GM21737 (cell line): ENCODE results near the gene TPO.
"Not testable (repeated sequence)": the region's sequence is repeated elsewhere in the genome, so short reads cannot be mapped to it uniquely, and the experiment has no call there.

Source experiments
- ATAC-seq: cut with Tn5 transposase; IDR thresholded peaks from one replicate; pipeline ENCODE4 v1.9.1; 2021; ENCODE audit warnings: mild to moderate bottlenecking, moderate library complexity; ENCODE audit not compliant: unreplicated experiment

The TPO gene

DNA sequence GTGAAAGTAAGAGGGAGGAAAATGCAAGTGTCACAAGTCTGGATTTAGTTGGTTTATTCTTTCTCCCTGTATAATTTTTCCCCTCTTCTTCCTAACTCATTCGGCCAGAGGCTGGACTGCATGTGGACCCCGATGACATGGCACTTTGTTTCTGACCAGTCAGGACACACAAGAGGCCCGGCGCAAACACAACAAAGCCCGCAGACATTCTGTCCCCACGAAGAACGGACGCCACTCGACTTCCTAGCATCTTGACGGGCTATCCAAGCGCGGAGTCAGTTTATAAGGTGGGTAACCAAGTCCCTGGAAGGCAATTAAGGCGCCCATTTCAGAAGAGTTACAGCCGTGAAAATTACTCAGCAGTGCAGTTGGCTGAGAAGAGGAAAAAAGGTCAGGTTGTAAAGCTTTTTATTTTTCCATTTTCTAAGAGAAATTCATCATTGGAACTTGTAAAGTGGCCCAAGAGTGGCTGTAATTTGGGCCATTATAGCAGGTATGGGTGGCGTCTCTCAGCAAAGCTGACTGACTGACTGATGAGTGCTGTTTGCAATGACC is at the start of gene TPO:
TPO (plus strand) TSS at position 308 of the 555 bp plus-strand sequence. CDS start 946 bp downstream, outside the sequence.
- ATAC-seq: no peak

- ATAC-seq: no peak
Observed at GRCh38 chr2:1366546-1367134, 46.6 kb upstream of the TPO start.

GRCh38 chr2:1367601-1368000 is 45.7 kb upstream of the TPO start:
- no peak for ATAC-seq

DNA sequence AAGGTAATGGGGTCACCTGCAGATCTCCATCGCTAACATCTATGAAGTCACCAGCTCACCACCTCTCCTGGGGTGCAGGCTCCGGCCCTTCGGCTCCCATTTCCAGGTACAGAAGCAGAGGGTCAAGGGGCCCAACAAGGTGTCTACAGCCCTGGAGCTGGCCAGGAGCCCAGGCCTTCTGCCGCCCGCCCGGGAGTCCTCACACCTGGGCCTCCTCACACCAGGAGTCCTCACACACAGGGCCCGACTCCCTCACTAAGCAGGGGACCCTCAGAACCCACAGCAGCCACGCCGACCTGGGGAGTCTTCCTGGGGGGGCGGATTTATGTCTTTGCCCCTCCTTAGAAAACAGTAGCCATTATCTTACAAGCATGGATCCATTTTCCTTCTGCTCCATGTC is 43.4 kb upstream of the TPO start:
- no peak for ATAC-seq

DNA sequence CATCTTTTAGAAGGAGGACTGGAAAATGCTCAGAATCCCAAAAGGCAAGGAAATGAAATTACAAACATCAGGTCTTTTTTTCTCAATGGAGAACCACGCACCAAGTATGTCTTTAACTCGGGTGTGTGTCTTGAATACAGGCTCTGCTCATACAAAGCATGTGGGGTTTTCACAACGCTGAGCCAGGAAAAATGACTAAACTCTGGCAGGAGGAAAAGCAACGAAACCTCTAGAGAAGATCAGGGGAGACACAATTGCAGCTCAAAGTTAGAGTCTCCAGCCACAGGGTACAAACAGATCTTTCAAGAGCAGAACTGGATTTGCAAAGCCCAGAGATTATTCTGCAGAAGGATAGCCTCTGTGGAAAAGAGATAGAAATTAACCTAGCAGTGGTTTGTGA is 42.8 kb upstream of the TPO start:
- no peak for ATAC-seq

DNA sequence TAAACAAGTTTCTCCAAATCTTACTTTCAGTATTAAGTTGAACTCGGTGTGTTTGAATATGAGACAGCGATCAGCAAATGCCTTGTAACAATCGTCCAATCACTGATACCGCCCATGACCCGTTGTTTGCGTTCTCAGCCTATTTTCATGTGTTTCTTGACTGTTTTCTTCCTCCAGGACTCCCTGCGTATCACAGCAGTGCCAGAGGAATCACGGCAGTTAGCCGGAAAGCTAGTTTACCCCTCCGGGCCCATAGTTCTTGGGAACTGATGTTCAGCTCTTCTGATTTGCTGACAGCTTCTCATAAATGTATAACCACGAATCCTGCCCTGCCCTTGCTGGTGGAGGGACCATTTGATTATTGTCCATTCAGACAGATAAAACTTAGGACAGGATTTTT is 42.2 kb upstream of the TPO start:
- no peak for ATAC-seq

- no peak for ATAC-seq
Observed at GRCh38 chr2:1373830-1374229, 39.4 kb upstream of the TPO start.

DNA sequence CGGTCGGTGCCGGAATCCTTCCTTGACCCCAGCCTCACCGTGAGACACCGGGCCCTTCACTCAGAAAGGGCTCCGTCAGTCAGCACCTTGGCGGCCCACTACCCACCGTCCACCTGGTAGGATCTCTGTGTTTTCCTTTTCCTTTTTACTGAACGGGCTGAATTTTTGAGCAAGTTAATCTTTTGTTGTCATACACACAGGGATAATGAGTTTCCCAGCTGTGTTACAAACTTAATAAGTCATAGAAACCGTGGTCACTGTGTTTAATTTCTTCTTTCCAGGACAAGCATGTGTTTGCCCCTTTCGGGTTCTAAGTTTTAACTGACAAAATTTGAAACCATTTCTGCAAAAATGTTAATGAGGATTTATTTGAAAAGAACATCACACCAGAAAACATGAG is 39.0 kb upstream of the TPO start:
- no peak for ATAC-seq

GRCh38 chr2:1375794-1376193 is 37.5 kb upstream of the TPO start:
- ATAC-seq: no peak

DNA sequence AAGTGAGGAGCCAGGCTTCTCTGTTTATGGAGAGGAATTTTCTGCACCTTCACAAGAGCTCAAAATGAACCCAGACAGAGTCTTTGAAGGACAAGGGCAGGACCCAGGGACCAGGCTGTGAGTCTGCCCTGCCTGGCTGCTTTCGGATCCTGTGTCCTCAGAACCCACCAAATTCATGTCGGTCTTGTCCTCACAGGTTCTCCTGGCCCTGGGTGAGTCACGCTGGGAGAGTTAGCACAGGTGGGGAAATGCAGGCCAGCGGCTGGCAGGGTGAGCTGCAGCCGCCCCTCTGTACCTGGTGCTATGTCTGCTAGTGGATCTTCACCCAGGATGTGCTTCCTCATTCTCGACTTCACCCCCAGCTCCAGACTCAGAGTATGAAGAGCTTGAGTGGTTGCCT is 35.8 kb upstream of the TPO start:
- ATAC-seq: no peak

DNA sequence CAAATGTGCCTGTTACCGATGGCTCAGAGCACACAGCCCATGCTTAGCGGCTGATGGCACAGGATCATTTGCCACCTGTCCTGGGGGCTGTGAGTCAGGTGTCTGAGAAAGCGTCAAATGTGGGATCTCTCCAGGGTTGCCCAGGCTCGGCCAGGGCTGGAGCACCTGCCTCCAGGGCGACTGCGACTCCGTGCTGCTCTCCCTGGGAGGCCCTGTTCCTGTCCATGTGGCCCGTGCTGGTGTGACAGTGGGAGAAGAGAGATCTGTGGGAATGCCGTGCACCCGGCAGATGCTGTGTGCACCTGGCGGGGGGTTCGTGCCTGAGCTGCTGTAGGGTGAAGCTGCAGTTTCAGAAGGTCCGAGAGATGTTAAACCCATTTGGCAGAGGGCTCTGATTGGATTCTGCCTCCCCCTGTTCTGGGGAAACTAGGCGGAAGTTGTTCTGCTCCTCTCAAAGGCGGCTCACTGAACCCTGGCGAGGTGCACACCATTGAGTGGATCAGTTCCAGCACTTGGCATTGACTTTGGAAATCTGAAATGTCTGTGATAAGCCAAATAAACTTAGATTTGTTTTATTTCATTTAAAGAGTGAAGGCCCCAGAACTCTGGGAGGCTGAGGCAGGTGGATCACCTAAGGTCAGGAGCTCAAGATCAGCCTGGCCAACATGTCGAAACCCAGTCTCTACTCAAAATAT is 34.7 kb upstream of the TPO start:
- ATAC-seq: no peak

GRCh38 chr2:1381644-1382043 is 31.6 kb upstream of the TPO start:
- no peak for ATAC-seq

DNA sequence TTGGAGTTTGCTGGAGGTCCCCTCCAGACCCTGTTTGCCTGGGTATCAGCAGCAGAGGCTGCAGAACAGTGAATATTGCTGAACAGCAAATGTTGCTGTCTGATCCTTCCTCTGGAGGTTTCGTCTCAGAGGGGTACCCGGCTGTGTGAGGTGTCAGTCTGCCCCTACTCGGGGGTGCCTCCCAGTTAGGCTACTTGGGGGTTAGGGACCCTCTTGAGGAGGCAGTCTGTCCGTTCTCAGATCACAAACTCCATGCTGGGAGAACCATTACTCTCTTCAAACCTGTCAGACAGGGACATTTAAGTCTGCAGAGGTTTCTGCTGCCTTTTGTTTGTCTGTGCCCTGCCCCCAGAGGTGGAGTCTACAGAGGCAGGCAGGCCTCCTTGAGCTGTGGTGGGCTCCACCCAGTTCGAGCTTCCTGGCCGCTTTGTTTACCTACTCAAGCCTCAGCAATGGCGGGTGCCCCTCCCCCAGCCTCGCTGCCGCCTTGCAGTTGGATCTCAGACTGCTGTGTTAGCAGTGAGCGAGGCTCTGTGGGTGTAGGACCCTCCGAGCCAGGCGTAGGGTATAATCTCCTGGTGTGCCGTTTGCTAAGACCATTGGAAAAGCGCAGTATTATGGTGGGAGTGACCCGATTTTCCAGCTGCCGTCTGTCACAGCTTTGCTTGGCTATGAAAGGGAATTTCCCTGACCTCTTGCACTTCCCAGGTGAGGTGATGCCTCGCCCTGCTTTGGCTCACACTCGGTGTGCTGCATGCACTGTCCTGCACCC is 25.1 kb upstream of the TPO start:
- not testable (repeated sequence) for ATAC-seq

GRCh38 chr2:1390118-1390517 is 23.1 kb upstream of the TPO start:
- ATAC-seq: not testable (repeated sequence)

DNA sequence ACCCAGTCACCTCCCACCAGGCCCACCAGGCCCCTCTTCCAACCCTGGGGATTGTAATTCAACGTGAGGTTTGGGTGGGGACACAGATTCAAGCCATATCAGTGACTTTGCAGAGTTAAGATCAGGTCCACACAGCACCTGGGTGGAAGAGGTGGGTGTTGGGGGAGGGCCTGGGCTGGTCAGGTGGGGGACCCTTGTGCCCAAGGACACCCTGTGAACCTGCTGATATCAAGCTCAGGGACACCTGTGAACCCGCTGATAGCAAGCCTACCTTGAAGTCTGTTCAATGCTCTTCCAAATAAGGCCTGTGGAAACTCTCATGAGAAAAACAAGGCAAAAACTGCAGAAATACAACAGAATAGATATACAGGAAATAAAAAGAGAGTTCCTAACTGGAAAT is 19.9 kb upstream of the TPO start:
- ATAC-seq: no peak

GRCh38 chr2:1394709-1395408 is 18.4 kb upstream of the TPO start:
- ATAC-seq: no peak

DNA sequence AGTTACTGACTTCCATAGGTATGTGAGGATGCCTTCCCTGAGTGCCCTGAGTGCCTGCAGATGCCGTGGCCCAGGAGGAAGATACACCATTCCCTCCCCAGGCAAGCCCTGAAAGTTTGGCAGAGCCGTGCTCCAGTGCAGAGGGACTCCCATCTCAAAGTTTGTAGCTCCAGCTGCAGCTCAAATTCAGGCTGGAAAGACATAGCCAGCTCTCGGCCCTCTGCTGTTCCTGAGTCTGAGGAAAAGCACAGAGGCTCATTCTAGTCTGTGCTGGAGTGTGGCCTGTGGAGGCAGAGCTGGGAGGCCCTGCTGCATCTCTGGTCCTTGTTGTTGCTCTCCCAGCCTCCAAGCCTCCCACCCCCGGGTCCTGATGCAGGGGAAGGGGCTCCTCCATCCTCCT is 15.9 kb upstream of the TPO start:
- ATAC-seq: no peak

DNA sequence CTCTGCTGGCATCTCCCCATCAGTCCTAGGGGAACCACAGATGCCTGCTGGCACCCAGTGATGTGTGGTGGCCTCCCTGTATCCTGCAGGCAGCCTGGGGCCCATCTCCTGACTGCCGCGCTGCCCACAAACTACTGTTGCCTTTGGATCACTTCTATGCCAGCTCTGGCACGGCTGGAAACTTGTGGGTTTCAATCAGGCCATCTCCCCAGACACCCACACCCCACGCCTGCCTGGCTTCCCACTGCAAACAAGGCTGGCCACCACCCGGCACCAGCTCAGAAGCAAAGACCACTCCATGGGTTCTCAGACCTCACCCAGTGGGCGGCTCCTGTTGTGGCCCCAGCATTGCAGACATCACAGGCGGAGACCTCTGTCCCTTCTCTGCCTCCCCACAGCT is 15.1 kb upstream of the TPO start:
- no peak for ATAC-seq

DNA sequence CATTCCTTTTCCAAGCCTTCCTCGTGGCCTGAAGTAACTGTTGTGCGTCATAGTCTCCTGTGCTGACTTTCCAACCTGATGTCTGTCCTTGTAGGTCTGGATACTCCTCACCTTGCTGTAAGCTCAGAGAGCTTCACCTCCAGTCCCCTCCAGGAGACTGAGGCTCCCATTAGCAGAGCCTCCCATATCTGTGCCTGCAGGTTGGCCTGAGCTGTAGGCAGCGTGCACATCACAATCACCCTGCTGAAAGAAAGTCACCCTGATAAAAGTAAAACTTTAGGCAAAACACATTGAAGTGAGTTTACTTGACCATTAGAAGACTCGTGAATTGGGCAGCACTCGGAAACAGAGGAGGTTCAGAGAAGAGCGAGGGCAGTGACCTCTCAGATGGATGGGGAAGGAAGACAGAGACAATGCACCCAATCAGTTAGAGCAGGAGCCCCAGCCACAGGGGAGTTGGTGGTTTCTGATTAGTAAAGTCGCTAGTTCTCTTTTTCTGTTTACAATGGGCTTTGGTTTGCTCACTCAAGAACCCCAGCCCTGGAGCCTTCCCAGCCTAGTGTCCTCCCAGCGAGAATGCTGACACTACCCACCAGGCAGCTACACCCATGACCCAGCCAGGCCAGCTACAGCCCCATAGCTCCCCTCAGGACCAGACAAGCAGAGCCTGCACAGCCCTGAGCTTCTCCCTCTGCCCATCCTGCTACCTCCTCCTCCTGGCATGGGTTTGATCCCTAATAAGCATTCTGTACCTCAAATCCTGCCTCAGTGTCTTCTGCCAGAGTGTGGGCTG is 12.1 kb upstream of the TPO start:
- no peak for ATAC-seq

DNA sequence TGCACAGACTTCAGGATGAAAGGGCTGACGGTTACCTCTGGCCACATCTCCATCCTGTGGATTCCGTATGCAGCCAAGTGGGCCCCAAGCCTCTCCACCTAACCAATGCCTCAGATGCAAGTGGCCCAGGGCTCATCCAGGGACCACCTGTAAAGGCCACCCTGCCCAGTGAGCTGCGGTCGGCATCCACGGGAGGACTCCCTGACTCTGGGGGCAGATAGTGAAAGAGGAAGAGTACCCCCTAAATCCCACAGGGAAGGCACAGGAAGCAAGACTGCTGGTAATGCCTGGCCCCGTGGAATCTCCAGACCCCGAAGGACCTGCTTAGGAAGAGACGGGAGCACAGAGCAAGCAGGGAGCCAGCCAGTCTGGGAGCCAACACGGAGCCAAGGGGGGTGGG is 11.2 kb upstream of the TPO start:
- ATAC-seq: no peak
